HG02938 (cell line): Measurements from ENCODE around the gene PFKFB2.

Source experiments
- ATAC-seq: cut with Tn5 transposase; IDR thresholded peaks from one replicate; pipeline ENCODE4 v1.9.1; 2021; ENCODE audit warnings: mild to moderate bottlenecking, moderate library complexity; ENCODE audit not compliant: unreplicated experiment

The PFKFB2 gene

GRCh38 chr1:207063014-207063413 is 9.9 kb downstream of the PFKFB2 start:
- ATAC-seq, result no peak

GRCh38 chr1:207064561-207064960 is 11.5 kb downstream of the PFKFB2 start:
- no peak for ATAC-seq

GRCh38 chr1:207067185-207067584 is 14.1 kb downstream of the PFKFB2 start:
- ATAC-seq, result no peak

- ATAC-seq, result no peak
These were observed 14.6 kb downstream of the PFKFB2 start for GRCh38 chr1:207067665-207068064.

- ATAC-seq, result no peak
These were observed 16.0 kb downstream of the PFKFB2 start for GRCh38 chr1:207069061-207069460.

GRCh38 chr1:207069858-207070506 is 16.9 kb downstream of the PFKFB2 start:
- no peak for ATAC-seq

- ATAC-seq, result no peak
These were observed 17.7 kb downstream of the PFKFB2 start for GRCh38 chr1:207070811-207071210.

GRCh38 chr1:207071426-207071825 is 18.4 kb downstream of the PFKFB2 start:
- no peak for ATAC-seq

GRCh38 chr1:207072233-207072632 is 19.2 kb downstream of the PFKFB2 start:
- ATAC-seq, result no peak

- no peak for ATAC-seq
These were observed 21.1 kb downstream of the PFKFB2 start for GRCh38 chr1:207073906-207074820.

GRCh38 chr1:207076181-207076955 is 23.3 kb downstream of the PFKFB2 start:
- no peak for ATAC-seq

GRCh38 chr1:207077012-207077411 is 23.9 kb downstream of the PFKFB2 start:
- ATAC-seq, result no peak

- peak; percentile 54 for ATAC-seq
These were observed 24.6 kb downstream of the PFKFB2 start for GRCh38 chr1:207077470-207078377.

GRCh38 chr1:207078578-207079132 is 25.6 kb downstream of the PFKFB2 start:
- no peak for ATAC-seq

- no peak for ATAC-seq
These were observed 26.7 kb downstream of the PFKFB2 start for GRCh38 chr1:207079706-207080241.

- no peak for ATAC-seq
These were observed 28.0 kb downstream of the PFKFB2 start for GRCh38 chr1:207081088-207081487.

- ATAC-seq, result no peak
These were observed 28.7 kb downstream of the PFKFB2 start for GRCh38 chr1:207081806-207082205.

GRCh38 chr1:207084232-207084631 is 31.2 kb downstream of the PFKFB2 start:
- ATAC-seq, result no peak

GRCh38 chr1:207084701-207085180 is 31.7 kb downstream of the PFKFB2 start:
- no peak for ATAC-seq

- ATAC-seq, result no peak
These were observed 32.8 kb downstream of the PFKFB2 start for GRCh38 chr1:207085887-207086286.
